CD4-positive, alpha-beta T cell treated with Interleukin-6 at 100 ng/mL for 8 hours (primary cell): ENCODE data around the gene RAB9B.
"Not testable (repeated sequence)": the region's sequence is repeated elsewhere in the genome, so short reads cannot be mapped to it uniquely, and the experiment has no call there.

Experiments
- DNase-seq: peaks from one replicate; pipeline ENCODE4 v3.0.0-alpha.2; 2020; ENCODE audit warnings: mixed read lengths, low spot score

The RAB9B gene

GRCh38 chrX:103831803-103832544, at the start of gene RAB9B:
Gene RAB9B (minus strand): TSS chrX:103832257. CDS start chrX:103825784, 6,473 bp downstream.
- no peak for DNase-seq

- no peak for DNase-seq
These were observed 47.3 kb upstream of the RAB9B start for GRCh38 chrX:103879339-103879738.

DNA sequence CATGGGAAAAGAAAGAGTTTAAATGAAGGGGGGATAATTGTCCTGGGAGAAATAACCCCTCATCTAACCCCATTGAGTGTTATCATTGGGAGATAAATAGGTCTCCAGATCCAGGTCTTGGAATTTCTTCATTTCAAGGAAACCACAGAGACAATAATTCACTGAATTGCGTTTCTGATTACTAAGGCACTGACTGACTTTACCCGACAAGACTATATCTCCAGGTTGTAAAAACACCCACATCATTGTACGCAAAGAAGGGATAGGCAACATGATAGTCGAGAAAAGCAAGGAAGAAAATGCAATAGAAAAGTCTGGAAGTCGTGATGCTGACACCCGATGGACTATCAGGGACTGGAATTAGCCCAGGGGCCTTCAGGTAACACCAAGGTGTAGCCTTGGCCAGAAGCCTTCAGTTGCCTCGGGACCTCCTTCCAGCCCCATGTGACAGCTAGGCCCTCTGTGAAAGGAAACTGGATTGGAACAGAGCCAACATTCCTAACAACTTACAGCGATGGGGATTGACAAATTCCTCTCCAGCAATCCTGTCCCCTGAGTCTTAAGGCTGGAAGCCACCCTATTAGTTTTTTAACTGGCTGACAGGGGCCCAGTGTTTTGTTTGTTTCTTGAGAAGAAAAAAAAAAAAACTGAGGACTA, 46.5 kb upstream of the RAB9B start:
- no peak for DNase-seq

- no peak for DNase-seq
These were observed 45.5 kb upstream of the RAB9B start for GRCh38 chrX:103877571-103877970.

- no peak for DNase-seq
These were observed 33.0 kb upstream of the RAB9B start for GRCh38 chrX:103864886-103865534.

- DNase-seq = no peak
These were observed 32.1 kb upstream of the RAB9B start for GRCh38 chrX:103864149-103864548.

DNA sequence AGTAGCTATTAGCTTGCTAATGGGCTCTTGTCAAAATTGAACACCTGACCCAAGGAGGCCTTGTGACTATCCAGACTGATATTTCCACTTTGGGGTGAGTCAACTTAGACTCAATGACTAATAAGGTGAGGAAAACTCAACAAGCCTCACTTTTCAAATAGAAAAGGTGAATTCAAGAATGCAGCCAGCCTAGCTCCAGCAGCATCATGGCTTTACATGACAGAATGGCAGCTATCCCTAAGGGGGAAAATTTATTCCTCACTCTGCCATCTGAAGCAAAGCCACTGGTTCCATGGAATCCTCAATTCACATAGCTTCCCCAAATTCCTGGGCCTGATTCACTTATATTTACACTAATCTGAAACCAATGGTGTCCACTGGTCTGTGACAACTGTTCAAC, 29.1 kb upstream of the RAB9B start:
- DNase-seq = no peak

DNA sequence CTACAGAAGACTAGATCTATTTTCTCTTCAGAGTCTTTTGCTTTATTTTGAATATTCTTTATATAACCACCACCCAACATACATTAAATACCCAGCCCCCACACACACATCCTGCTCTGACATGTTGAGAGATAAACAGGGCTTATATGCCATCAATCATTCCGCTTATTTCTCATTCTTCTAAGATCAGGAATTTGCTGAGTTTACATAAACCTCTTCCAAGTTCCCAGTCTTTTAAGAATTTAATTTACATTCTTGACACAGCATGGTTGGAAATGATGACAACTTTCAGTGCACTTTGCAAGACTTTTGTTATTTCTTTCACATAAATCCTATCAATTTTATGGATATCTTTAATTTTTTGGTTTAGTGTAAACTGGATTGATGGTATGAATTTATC, 17.5 kb upstream of the RAB9B start:
- DNase-seq = no peak

GRCh38 chrX:103847174-103847870, 15.3 kb upstream of the RAB9B start:
- DNase-seq = no peak

DNA sequence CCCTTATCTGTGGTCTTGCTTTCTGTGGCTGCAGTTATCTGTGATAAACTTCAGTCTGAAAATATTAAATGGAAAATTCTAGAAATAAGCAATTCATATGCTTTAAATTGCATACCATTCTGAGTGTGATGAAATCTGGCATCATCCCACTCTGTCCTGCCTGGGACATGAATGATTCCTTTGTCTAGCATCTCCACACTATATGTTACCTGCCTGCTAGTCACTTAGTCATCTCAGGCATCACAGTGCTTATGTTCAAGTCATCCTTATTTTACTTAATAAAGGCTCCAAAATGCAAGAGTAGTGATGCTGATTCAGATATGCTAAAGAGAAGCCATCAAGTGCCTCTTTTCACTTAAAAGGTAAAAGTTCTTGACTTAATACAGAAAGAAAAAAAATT, 14.3 kb upstream of the RAB9B start:
- no peak for DNase-seq

- peak; percentile 22 for DNase-seq
These were observed 13.2 kb upstream of the RAB9B start for GRCh38 chrX:103845165-103845653.

DNA sequence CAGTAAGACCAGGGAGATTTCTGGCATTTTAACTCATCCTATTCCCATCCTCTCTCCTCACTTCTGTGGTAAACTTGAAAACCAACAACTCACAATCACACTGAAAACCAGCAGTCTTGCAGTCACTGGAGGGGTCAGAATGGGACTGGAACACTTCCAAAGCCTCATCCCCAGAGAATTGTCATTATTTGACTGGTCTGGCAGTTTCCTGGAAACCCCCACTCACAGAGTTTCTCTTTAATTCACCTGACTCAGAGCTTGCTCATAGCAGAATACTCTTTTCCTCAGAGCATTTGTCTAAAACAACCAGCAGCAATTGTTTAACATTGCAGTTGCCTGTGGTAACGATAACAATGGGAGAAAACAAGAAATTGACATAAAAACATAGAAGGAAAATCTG, 7.3 kb upstream of the RAB9B start:
- no peak for DNase-seq

GRCh38 chrX:103831342-103831802, 685 bp downstream of the RAB9B start:
- DNase-seq = peak; percentile 61

DNA sequence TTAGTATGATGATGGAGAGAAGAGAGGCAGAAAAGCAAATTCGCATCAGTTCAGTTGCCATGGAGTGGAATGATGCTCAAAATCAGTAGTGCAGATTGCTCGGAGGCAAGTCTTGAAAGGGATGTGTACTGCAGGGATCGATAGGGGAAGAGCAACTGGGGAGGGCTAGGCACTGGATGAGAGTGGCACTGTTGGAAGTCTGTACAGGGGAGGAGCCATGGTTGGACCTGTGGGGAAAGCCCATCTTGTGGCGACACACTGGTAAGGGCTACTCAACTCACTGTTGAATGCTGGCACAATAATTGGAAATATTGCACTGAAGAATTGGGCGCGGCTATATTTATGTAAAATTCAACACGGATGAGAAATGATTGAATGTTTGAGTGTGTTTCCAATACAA, 1.2 kb downstream of the RAB9B start:
- DNase-seq = no peak

DNA sequence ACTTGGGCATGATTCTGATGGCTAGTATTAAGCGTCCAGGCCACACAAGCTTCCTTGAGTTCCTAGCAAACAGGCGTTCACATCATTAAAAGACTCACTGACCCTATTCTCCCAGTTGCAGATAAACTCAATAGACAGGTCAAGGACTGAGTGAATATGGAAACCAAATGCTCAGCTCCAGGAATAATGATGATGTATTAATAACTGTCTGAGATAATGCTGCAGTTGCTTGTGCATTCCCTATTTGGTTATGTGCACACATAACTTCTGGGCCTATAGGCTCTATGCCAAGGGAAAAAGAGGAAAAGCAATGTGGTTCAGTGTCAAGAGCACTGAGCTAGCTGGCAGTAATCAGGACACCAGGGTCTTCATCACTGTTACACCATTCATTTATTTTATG, 3.5 kb downstream of the RAB9B start:
- DNase-seq = no peak

DNA sequence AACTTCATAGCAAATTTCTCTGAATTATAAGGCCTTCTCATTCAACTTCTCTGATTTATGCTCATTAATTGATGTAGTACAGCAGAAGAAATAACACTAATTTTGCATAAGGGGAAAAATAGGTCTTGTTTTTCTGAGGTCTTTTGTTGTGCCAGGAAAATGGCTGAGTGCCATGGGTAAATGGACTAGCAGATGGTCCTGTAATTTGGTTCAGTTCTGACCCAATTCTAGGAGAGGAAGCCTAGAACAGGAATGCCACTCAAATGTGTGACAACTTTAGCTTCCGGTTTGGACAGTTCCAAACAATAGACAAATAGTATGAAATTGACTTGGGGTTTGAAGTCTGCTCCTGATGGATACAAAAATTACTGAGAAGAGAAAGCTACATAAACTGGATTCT, 6.2 kb downstream of the RAB9B start:
- DNase-seq = no peak

DNA sequence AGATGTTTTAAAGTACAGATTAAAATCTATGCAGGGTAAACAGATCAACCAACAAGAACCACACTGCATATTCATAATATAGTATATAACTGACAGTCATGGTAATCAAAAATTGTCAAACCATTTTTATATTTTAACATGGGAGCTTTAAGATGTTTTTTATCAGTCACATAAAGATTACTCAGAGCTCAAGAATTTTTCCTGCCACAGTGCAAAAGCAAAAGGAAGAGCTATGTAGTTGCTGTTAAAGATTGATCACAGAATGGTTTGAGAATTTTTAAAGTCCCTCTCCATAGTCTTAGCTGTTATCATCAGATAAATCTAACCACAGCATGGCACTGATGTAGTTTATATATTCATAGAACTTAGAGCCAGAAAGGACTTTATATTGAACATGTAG, 8.5 kb downstream of the RAB9B start:
- DNase-seq = no peak

DNA sequence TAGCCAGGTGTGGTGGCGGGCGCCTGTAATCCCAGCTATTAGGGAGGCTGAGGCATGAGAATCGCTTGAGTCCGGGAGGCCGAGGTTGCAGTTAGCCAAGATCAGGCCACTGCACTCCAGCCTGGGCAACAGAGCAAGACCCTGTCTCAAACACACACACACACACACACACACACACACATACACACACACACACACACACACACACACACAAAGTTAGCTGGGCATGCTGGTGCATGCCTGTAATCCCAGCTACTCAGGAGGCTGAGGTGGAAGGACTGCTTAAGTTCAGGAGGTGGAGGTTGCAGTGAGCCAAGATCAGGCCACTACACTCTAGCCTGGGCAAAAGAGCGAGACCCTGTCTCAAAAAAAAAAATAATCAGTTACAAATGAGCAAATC, 11.3 kb downstream of the RAB9B start:
- DNase-seq = not testable (repeated sequence)

DNA sequence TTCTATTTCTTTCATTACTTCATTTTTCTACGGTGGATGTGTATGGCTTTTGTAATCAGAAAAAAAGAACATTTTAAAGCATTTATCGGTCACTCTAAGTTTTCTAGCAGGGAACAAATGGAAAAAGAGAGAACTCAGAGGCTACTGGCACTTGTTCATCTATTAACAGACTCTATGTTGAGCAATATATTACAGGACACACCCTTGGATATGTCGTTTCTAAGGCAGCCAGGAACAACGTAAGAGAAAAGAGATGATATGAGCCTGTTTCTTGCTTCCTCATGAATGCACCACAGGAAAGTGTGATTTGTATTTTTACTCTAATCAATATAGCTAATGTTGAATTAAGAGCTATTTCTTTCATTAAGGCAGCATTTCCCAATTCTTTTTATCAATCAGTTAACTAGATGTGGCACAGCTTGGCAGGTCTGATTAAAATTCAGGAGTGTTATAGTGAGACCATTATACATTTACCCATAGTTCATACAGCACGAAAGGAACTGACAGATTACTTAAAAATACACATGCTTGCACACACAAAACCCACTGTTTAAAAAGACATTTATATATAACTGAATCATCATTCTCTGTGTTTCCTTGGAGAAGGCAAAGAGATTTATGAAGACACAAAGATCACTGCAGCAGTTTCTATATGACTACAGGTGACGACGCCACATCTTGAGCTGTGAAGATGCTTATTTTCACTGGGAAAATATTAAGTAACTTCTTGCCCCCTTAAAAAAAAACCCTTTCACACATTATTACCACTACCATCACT, 13.0 kb downstream of the RAB9B start:
- DNase-seq = no peak

GRCh38 chrX:103817502-103817901, 14.6 kb downstream of the RAB9B start:
- DNase-seq = peak; percentile 52

GRCh38 chrX:103817101-103817500, 15.0 kb downstream of the RAB9B start:
- not testable (repeated sequence) for DNase-seq

DNA sequence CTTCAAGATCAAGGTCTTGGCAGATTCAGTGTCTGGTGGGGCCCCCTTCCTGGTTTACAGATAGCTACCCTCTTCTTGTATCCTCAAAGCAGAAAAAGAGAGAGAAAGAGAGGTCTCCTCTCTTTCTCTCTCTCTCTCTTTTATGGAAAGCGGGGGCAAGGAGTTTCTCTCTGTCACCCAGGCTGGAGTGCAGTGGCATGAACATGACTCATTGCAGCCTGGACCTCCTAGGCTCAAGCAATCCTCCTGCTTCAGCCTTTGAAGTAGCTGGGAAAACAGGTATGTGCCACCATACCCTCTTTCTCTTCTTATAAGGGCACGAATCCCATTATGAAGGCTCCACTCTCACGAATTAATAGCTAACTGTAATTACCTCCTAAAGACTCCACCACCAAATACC, 20.2 kb downstream of the RAB9B start:
- DNase-seq = no peak
